Suprapubic skin (tissue), 4 donors: Measurements from ENCODE around the gene BCKDHA.
"Not testable (repeated sequence)": the region's sequence is repeated elsewhere in the genome, so short reads cannot be mapped to it uniquely, and the experiment has no call there.

ENCODE experiments used
- CTCF ChIP-seq, 2 donors: fragments of 200-600 bp in 1 of 2; fragments of 450-650 bp in 1 of 2; sonication (generic) in 1 of 2; IDR thresholded peaks; one replicate each; pipeline ENCODE4 v1.5.1; 2016 to 2019; ENCODE audit warnings: antibody characterized with exemption in 2 of 2, mild to moderate bottlenecking in 1 of 2, moderate library complexity in 1 of 2
- EP300 ChIP-seq: sonication (generic); formaldehyde crosslinking; IDR thresholded peaks from one replicate; pipeline ENCODE4 v1.6.1; 2017; ENCODE audit warnings: antibody characterized with exemption
- POLR2A ChIP-seq, 2 donors: fragments of 450-650 bp; IDR thresholded peaks; one replicate each; pipeline ENCODE4 v1.6.1; 2017; ENCODE audit warnings: antibody characterized with exemption in 2 of 2, mild to moderate bottlenecking in 2 of 2, moderate library complexity in 2 of 2
- POLR2AphosphoS5 ChIP-seq, 3 donors: sonication (generic); formaldehyde crosslinking; IDR thresholded peaks; one replicate each; pipeline ENCODE4 v1.6.1; 2017; ENCODE audit warnings: antibody characterized with exemption in 3 of 3

GRCh38 chr19:41408846-41409245, 11.2 kb downstream of the BCKDHA start:
- TF ChIP-seq POLR2A (IDR thresholded peaks at IDR 0.05); EP300; CTCF (IDR thresholded peaks at IDR 0.05); POLR2AphosphoS5 (IDR thresholded peaks at IDR 0.05): not testable (repeated sequence)
